Measurements from ENCODE around the gene GINS2.
A peak's percentile ranks its signal among the peaks of the same experiment; 100 is the strongest.

GINS2 gene

DNA sequence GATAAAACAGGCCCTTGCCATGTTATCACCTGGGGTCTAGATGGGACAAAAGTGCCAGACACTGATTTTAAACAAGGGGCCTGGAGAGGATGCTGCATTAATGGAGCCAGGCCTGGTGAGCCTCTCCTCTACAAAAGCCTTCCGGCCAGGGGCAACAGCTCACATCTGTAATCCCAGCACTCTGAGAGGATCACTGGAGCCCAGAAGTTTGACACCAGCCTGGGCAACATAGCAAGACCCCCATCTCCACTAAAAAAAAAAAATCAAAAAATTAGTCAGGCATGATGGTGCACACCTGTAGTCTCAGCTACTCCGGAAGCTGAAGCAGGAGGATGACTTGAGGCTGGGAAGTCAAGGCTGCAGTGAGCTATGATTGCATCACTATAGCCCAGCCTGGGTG, 3.5 kb downstream of the GINS2 start:
- H3K79me2 ChIP-seq (ENCODE audit: insufficient read depth, low read length) = peaks cover 4% of the 10 kb centered on the region

DNA sequence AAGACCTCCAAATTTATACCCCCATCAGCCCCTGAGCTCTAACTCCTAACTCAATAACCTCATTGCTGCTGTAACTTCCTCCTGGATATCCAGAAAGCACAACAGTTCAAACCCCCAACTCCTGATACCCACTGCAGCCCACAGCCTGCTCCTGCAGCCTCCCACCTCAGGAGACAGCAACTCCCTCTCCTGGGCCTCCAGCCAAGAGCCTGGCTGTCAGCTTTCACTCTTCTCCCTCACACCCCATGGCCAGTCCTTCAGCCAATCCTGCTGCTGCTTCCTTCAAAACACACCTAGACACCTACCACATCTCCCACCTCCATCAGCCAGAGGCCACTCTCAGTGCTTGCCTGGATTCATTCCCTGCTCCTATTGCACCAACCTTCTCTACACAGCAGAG, 5.4 kb downstream of the GINS2 start:
- Histone ChIP-seq H3K36me3 (ENCODE audit: insufficient read depth, low read length) (peaks cover 68% of the 10 kb centered on the region), H3K9me3 (ENCODE audit: low read length) (no peaks in the 10 kb centered on the region), H3F3A (ENCODE audit: insufficient read depth, low read length) (peaks cover 3% of the 10 kb centered on the region; the same call in 1 of the 2 replicates), H2AFZ (ENCODE audit: low read length) (no peak overlapping the region), H3K27ac (ENCODE audit: low read depth, low read length, poor library complexity, severe bottlenecking) (no peak overlapping the region), H3K9ac (ENCODE audit: low read length) (no peak overlapping the region), H3K4me3 (ENCODE audit: low read depth, low read length, poor library complexity, severe bottlenecking) (no peak overlapping the region), H3K9me2 (ENCODE audit: low read depth, low read length) (no peaks in the 10 kb centered on the region), H4K20me1 (ENCODE audit: insufficient read depth, low read length) (no peaks in the 10 kb centered on the region), H3K27me3 (ENCODE audit: insufficient read depth, low read length) (no peaks in the 10 kb centered on the region), H3K4me2 (ENCODE audit: low read length) (no peak overlapping the region), H3K79me2 (ENCODE audit: insufficient read depth, low read length) (peaks cover 4% of the 10 kb centered on the region), H3K4me1 (ENCODE audit: insufficient read depth, low read length, severe bottlenecking) (peaks cover 31% of the 10 kb centered on the region)
- TF ChIP-seq, protein P1, sequence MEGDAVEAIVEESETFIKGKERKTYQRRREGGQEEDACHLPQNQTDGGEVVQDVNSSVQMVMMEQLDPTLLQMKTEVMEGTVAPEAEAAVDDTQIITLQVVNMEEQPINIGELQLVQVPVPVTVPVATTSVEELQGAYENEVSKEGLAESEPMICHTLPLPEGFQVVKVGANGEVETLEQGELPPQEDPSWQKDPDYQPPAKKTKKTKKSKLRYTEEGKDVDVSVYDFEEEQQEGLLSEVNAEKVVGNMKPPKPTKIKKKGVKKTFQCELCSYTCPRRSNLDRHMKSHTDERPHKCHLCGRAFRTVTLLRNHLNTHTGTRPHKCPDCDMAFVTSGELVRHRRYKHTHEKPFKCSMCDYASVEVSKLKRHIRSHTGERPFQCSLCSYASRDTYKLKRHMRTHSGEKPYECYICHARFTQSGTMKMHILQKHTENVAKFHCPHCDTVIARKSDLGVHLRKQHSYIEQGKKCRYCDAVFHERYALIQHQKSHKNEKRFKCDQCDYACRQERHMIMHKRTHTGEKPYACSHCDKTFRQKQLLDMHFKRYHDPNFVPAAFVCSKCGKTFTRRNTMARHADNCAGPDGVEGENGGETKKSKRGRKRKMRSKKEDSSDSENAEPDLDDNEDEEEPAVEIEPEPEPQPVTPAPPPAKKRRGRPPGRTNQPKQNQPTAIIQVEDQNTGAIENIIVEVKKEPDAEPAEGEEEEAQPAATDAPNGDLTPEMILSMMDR (IDR thresholded peaks at IDR 0.05; ENCODE audit: low read length) = no peak
- TF ChIP-seq EZH2 (IDR thresholded peaks at IDR 0.05; ENCODE audit: borderline replicate concordance, low read length) = no peak

More for the DNA sequence above, 3.5 kb downstream of the GINS2 start:
- Histone ChIP-seq H3K27ac (ENCODE audit: low read depth, low read length, poor library complexity, severe bottlenecking) (peak overlapping the region; percentile 82), H3K9ac (ENCODE audit: low read length) (no peak overlapping the region), H3K9me2 (ENCODE audit: low read depth, low read length) (no peaks in the 10 kb centered on the region), H4K20me1 (ENCODE audit: insufficient read depth, low read length) (no peaks in the 10 kb centered on the region), H3K36me3 (ENCODE audit: insufficient read depth, low read length) (peaks cover 49% of the 10 kb centered on the region), H3K9me3 (ENCODE audit: low read length) (no peaks in the 10 kb centered on the region), H2AFZ (ENCODE audit: low read length) (no peak overlapping the region), H3K4me1 (ENCODE audit: insufficient read depth, low read length, severe bottlenecking) (peaks cover 40% of the 10 kb centered on the region), H3F3A (ENCODE audit: insufficient read depth, low read length) (peaks cover 3% of the 10 kb centered on the region; the same call in 1 of the 2 replicates), H3K27me3 (ENCODE audit: insufficient read depth, low read length) (no peaks in the 10 kb centered on the region), H3K4me3 (ENCODE audit: low read depth, low read length, poor library complexity, severe bottlenecking) (no peak overlapping the region), H3K4me2 (ENCODE audit: low read length) (no peak overlapping the region)
- TF ChIP-seq, protein P1 (IDR thresholded peaks at IDR 0.05; ENCODE audit: low read length) = no peak
- no peak for TF ChIP-seq EZH2 (IDR thresholded peaks at IDR 0.05; ENCODE audit: borderline replicate concordance, low read length)

DNA sequence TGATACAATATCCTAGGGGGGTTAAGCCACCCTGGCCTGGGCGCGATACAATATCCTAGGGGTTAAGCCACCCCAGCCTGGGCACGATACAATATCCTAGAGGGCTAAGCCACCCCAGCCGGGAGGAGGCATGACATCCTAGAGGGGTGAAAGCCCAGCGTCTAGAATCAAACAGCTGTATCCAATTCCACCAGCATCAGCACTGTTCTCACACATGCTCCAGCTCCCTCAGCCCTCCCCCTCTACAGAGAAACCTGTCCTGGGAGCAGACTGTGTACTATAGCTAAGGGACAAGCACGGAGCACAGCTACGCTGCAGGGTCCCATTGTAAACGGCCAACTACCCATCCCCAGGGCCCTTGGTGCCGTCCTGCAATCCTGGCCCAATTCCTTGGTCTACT, 6.2 kb downstream of the GINS2 start:
- peaks cover 76% of the 10 kb centered on the region for H3K36me3 ChIP-seq (ENCODE audit: insufficient read depth, low read length)

More for the DNA sequence above, 6.2 kb downstream of the GINS2 start:
- no peaks in the 10 kb centered on the region for H3K27me3 ChIP-seq (ENCODE audit: insufficient read depth, low read length)
- H3K9ac ChIP-seq (ENCODE audit: low read length) = no peak overlapping the region
- no peaks in the 10 kb centered on the region for H3K9me3 ChIP-seq (ENCODE audit: low read length)
- no peaks in the 10 kb centered on the region for H4K20me1 ChIP-seq (ENCODE audit: insufficient read depth, low read length)
- peaks cover 28% of the 10 kb centered on the region for H3K4me1 ChIP-seq (ENCODE audit: insufficient read depth, low read length, severe bottlenecking)
- no peak overlapping the region for H3K4me2 ChIP-seq (ENCODE audit: low read length)
- peaks cover 4% of the 10 kb centered on the region for H3K79me2 ChIP-seq (ENCODE audit: insufficient read depth, low read length)
- peaks cover 3% of the 10 kb centered on the region; the same call in 1 of the 2 replicates for H3F3A ChIP-seq (ENCODE audit: insufficient read depth, low read length)
- H3K9me2 ChIP-seq (ENCODE audit: low read depth, low read length) = no peaks in the 10 kb centered on the region
- no peak for TF ChIP-seq EZH2 (IDR thresholded peaks at IDR 0.05; ENCODE audit: borderline replicate concordance, low read length)
- TF ChIP-seq, protein P1 (IDR thresholded peaks at IDR 0.05; ENCODE audit: low read length) = no peak
- H3K4me3 ChIP-seq (ENCODE audit: low read depth, low read length, poor library complexity, severe bottlenecking) = no peak overlapping the region
- H3K27ac ChIP-seq (ENCODE audit: low read depth, low read length, poor library complexity, severe bottlenecking) = no peak overlapping the region
- no peak overlapping the region for H2AFZ ChIP-seq (ENCODE audit: low read length)

All from OCI-LY1 (cell line).